SJCRH30 (cell line): ENCODE measurements around the gene ALDH3A2. TPM values are rescaled to one million over a fixed set of nuclear protein-coding genes. Genes with fewer than 3 reads are reported as not detected.
A peak's percentile ranks its signal among the peaks of the same experiment; 100 is the strongest.
"Not testable (repeated sequence)": the region's sequence is repeated elsewhere in the genome, so short reads cannot be mapped to it uniquely, and the experiment has no call there.

Experiments used
- DNase-seq, 2 experiments: peaks; one replicate each; pipeline ENCODE4 v3.0.0-alpha.2; 2015 to 2020
- H3K27ac ChIP-seq: fragments of 250-450 bp; sonication (Bioruptor Pico); 2 replicates; pipeline ENCODE4 v1.5.1; 2020; ENCODE audit warnings: mild to moderate bottlenecking, moderate library complexity
- H3K27me3 ChIP-seq: fragments of 250-450 bp; sonication (Bioruptor Pico); 2 replicates; pipeline ENCODE4 v1.5.1; 2020; ENCODE audit warnings: mild to moderate bottlenecking, moderate library complexity
- H3K36me3 ChIP-seq: fragments of 250-450 bp; sonication (Bioruptor Pico); 2 replicates; pipeline ENCODE4 v1.5.1; 2020; ENCODE audit warnings: mild to moderate bottlenecking, moderate library complexity
- H3K4me1 ChIP-seq: fragments of 250-450 bp; sonication (Bioruptor Pico); 2 replicates; pipeline ENCODE4 v1.5.1; 2020; ENCODE audit warnings: mild to moderate bottlenecking, moderate library complexity
- H3K4me3 ChIP-seq: fragments of 250-450 bp; sonication (Bioruptor Pico); 2 replicates; pipeline ENCODE4 v1.5.1; 2020; ENCODE audit warnings: mild to moderate bottlenecking, moderate library complexity
- H3K9me3 ChIP-seq: fragments of 250-450 bp; sonication (Bioruptor Pico); replicated peaks from 2 replicates; pipeline ENCODE4 v1.5.1; 2020; ENCODE audit warnings: mild to moderate bottlenecking, moderate library complexity
- total RNA-seq: library from RNA; depleted of rRNA; stranded (reverse); fragments of >200 nt; shearing (Covaris generic); gene quantifications from 2 replicates; pipeline ENCODE4 v1.2.3, GENCODE V29; 2014

ALDH3A2 gene
- total RNA-seq, 1 experiment from 2014 or later = 135 TPM

GRCh38 chr17:19659366-19660177, 11.0 kb downstream of the ALDH3A2 start:
- Histone ChIP-seq H3K27me3 (no peaks in the 10 kb centered on the region), H3K4me3 (no peak overlapping the region), H3K4me1 (no peaks in the 10 kb centered on the region), H3K27ac (no peak overlapping the region), H3K9me3 (peaks cover 14% of the 10 kb centered on the region; the same call in 1 of the 2 replicates), H3K36me3 (peaks cover 58% of the 10 kb centered on the region)
- DNase-seq = no peak

- no peaks in the 10 kb centered on the region for H3K27me3 ChIP-seq
- DNase-seq = no peak
- H3K4me3 ChIP-seq = no peak overlapping the region
- no peak overlapping the region for H3K27ac ChIP-seq
- no peaks in the 10 kb centered on the region for H3K4me1 ChIP-seq
- peaks cover 58% of the 10 kb centered on the region for H3K36me3 ChIP-seq
- H3K9me3 ChIP-seq = peaks cover 7% of the 10 kb centered on the region; the same call in 1 of the 2 replicates
These were observed 11.8 kb downstream of the ALDH3A2 start for GRCh38 chr17:19660219-19660870.

DNA sequence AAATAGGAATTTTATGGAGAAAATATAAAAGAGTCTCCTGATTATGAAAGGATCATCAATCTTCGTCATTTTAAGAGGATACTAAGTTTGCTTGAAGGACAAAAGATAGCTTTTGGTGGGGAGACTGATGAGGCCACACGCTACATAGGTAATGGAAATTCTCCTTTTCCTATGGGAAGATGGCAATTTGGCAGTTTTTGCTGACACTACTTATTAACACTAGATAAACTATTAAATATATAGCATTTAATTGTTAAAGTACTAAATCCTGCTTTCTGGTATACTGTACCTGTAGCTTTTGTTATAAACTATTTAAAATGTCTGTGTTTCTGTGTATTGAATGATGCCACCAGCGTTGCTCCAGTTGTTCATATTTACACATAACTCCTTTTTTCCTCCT, 12.6 kb downstream of the ALDH3A2 start:
- Histone ChIP-seq H3K9me3 (0 out of 2 replicates have a peak, but pooled peaks cover 6% of the 10 kb centered on the region), H3K36me3 (peaks cover 57% of the 10 kb centered on the region)

GRCh38 chr17:19663097-19663496, 14.5 kb downstream of the ALDH3A2 start:
- peaks cover 53% of the 10 kb centered on the region for H3K36me3 ChIP-seq
- no peak for DNase-seq

More for the DNA sequence above, 12.6 kb downstream of the ALDH3A2 start:
- no peak for DNase-seq
- Histone ChIP-seq H3K4me3 (no peak overlapping the region), H3K27me3 (no peaks in the 10 kb centered on the region), H3K27ac (no peak overlapping the region), H3K4me1 (no peaks in the 10 kb centered on the region)

DNA sequence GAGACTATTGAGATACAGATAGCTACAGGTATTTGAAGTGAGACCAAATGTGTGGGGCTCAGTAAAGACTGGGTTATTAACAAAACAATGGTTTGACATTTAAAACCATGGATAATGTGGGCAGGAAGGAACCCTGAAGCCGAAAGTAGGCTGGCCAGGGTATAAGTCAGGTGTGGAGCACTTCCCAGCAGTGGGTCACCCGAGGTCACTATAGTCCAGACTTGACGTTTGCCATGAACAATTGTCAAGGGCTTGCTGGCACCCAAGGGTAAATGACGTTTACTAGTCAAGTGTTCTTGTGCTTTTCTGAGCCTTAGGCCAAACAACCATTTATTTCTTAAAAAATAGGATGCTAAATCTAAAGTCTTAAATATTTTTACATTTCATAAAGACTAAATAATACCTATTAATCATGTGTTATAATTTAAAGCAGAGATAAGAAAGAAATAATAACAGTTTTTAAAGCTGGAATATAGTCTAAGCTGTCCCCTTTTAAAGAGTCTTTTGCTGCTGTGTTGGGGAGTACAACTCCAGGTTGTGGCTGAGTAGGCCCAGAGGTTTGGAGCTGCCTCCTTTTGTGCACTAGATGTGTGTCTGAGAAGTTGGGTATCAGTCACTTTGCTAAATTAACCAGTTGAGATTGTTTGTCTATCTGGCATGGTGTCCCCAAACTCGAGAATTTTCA, 15.7 kb downstream of the ALDH3A2 start:
- Histone ChIP-seq H3K27me3 (no peaks in the 10 kb centered on the region), H3K27ac (no peak overlapping the region), H3K9me3 (no peaks in the 10 kb centered on the region), H3K4me1 (no peaks in the 10 kb centered on the region), H3K4me3 (no peak overlapping the region), H3K36me3 (peaks cover 51% of the 10 kb centered on the region)
- DNase-seq = no peak

More at GRCh38 chr17:19663097-19663496, 14.5 kb downstream of the ALDH3A2 start:
- Histone ChIP-seq H3K9me3 (no peaks in the 10 kb centered on the region), H3K4me3 (no peak overlapping the region), H3K4me1 (no peaks in the 10 kb centered on the region), H3K27ac (no peak overlapping the region), H3K27me3 (no peaks in the 10 kb centered on the region)

DNA sequence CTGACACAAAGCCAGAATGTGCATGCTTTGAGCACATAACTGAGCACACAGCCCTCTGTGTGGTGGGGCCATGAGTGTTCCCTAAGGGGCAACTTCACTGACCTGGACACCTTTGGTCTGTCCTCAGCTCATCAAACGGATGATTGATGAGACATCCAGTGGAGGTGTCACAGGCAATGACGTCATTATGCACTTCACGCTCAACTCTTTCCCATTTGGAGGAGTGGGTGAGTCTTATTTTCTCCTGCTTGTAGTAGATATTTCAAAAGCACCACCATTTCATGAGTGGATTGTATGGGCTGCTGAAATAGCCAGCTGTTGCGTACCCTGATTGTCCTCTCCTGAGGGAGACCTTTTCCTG, 16.2 kb downstream of the ALDH3A2 start:
- Histone ChIP-seq H3K9me3 (no peaks in the 10 kb centered on the region), H3K4me1 (no peaks in the 10 kb centered on the region), H3K36me3 (peaks cover 54% of the 10 kb centered on the region), H3K4me3 (no peak overlapping the region), H3K27ac (no peak overlapping the region), H3K27me3 (no peaks in the 10 kb centered on the region)
- DNase-seq = no peak

DNA sequence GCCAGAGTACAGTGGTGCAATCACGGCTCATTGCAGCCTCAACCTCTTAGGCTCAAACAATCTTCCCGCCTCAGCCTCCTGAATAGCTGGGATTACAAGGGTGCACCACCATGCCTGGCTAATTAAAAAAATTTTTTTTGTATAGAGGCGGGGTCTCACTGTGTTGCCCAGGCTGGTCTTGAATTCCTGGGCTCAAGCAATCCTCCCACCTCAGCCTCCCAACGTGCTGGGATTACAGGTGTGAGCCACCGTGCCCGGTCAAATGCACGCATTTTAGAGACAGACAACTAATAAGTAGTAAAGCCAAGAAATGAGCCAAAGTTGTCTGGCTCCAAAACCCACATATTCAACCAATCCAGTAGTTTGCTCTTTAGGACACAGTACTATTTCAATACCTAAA, 21.1 kb downstream of the ALDH3A2 start:
- H3K27ac ChIP-seq, H3K27me3 ChIP-seq, H3K4me1 ChIP-seq, DNase-seq, H3K4me3 ChIP-seq, H3K9me3 ChIP-seq: not testable (repeated sequence)
- peaks cover 46% of the 10 kb centered on the region for H3K36me3 ChIP-seq

DNA sequence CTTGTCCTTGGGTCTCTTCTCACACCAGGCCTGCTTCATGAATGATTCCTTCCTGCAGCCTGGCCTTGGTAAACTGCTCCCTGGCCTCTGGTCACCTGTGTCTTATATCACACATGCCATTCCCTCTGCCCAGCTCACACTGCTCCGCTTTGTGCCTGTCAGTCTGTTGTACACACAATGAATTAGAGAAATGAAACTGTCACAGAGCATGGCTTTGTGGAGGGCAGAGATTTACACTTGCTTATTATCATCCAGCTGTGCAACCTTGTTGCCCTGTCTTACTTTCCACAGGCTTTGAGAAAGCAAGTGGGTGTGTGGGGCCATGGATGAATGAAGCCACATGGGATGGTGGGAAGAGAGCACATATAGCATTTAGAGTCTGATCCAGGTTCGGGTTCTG, 22.4 kb downstream of the ALDH3A2 start:
- no peak overlapping the region for H3K27ac ChIP-seq
- no peaks in the 10 kb centered on the region for H3K27me3 ChIP-seq
- no peaks in the 10 kb centered on the region; the same call in 1 of the 2 replicates for H3K9me3 ChIP-seq
- peaks cover 47% of the 10 kb centered on the region for H3K36me3 ChIP-seq
- H3K4me3 ChIP-seq = no peak overlapping the region
- no peaks in the 10 kb centered on the region for H3K4me1 ChIP-seq
- DNase-seq = no peak

DNA sequence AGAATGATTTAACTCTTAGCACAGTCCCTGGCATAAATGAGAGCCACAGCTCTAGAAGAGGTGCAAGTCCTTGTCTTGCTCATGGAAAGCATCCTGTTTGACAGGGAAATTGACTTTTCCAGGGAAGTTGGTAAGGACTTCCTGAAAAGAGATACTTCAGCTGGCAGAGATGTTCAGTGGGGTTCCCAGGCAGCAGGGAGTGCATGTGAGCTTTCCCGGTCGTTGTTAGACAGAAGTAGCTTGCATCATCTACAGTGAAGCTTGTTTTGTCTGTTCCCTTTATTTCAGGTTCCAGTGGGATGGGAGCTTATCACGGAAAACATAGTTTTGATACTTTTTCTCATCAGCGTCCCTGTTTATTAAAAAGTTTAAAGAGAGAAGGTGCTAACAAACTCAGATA, 22.9 kb downstream of the ALDH3A2 start:
- Histone ChIP-seq H3K9me3 (no peaks in the 10 kb centered on the region; the same call in 1 of the 2 replicates), H3K27ac (no peak overlapping the region), H3K4me3 (no peak overlapping the region), H3K27me3 (no peaks in the 10 kb centered on the region), H3K4me1 (no peaks in the 10 kb centered on the region), H3K36me3 (peaks cover 48% of the 10 kb centered on the region)
- DNase-seq = no peak

DNA sequence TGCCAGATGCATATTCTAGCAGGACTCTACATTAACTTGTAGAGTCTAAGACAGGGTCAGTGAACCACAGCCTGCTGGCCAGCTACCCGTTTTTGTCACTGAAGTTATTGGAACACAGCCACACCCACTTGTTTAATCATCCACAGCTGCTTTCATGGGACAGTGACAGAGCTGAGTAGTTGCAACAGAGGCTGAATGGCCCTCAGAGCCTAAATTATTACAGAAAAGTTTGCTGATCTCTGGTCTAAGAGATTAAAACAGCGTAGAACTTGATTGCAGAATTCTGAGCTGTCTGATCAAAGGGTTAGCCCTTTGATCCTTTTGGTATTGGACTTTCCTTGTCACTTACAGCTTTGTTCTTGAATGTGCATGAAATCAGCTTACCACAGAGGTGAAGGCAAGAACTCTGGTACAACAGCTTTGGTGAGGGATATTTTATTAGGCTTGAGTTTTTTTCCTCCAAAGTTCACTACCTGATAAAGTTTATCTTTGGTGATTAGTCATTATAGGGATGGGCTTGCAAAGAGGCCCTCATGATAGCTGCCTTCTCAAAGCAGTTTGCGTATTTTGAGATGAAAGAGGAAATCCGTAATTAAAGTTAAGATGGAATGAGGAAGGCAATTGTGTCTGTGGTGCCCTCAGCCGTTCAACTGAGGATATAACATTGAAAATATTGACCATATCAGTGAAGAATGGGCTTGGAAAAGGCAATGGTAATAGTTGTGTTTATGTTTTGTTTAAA, 23.6 kb downstream of the ALDH3A2 start:
- no peaks in the 10 kb centered on the region for H3K4me1 ChIP-seq
- H3K9me3 ChIP-seq = peaks cover 2% of the 10 kb centered on the region
- DNase-seq = peak in 1 of 2 experiments; percentile 33
- no peak overlapping the region for H3K4me3 ChIP-seq
- no peak overlapping the region for H3K27ac ChIP-seq
- H3K27me3 ChIP-seq = no peaks in the 10 kb centered on the region
- peaks cover 48% of the 10 kb centered on the region for H3K36me3 ChIP-seq

GRCh38 chr17:19673623-19674022, 25.1 kb downstream of the ALDH3A2 start:
- no peaks in the 10 kb centered on the region for H3K27me3 ChIP-seq
- no peaks in the 10 kb centered on the region for H3K4me1 ChIP-seq
- H3K4me3 ChIP-seq = no peak overlapping the region
- H3K9me3 ChIP-seq = peaks cover 14% of the 10 kb centered on the region
- DNase-seq = no peak
- peaks cover 58% of the 10 kb centered on the region for H3K36me3 ChIP-seq
- no peak overlapping the region for H3K27ac ChIP-seq

DNA sequence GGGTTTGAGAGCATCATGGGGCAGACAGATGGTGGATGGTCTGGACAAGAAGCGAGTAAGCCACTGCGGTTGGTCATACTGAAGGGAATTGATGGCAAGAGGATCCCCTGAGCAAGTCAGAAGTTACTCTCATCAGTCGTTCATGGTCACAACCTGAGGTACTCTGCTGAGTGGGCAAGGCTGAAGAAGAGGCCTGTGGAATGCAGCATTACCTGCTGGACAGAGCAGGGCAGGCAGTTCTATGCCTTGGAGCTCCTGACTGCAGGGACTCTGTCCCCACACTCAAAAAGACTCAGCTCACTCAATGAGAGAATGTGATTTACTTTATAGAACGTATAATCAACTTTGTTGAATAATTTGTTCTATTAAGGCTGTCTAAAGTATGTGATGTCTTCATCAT, 28.3 kb downstream of the ALDH3A2 start:
- Histone ChIP-seq H3K36me3 (peaks cover 55% of the 10 kb centered on the region), H3K27ac (no peak overlapping the region), H3K9me3 (peaks cover 14% of the 10 kb centered on the region), H3K4me3 (no peak overlapping the region), H3K27me3 (no peaks in the 10 kb centered on the region), H3K4me1 (peaks cover 8% of the 10 kb centered on the region)
- DNase-seq = no peak

DNA sequence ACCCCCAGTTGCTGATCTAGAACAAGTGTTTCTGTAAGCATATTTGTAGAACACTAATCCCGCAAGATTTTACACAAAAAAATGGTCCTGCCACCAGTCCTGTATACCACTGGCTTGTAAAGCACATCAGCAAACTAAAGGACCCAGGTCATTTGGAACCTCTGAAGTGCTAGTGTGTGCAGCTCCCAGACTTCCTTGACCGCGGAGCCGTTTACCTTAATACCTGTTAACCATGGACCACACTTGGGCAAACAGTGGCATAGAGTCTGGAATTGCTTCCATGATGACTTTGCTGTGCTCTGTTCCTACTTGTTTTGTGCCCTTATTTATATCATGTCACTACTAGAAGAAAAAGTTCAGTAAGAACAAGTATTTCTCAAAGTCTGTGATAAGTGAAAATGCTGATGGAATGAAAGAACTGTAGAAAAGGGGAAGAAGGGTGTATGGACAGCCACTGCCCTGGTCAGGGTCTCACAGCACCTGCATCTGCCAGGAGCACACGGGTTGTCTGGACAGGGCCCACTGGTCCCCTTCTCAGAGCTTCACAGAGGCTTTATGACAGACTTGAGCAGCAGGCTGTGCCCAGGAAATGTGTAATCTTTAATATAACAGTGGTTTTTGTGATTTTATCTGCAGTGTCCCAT, 29.3 kb downstream of the ALDH3A2 start:
- Histone ChIP-seq H3K27me3 (no peaks in the 10 kb centered on the region), H3K4me1 (peaks cover 10% of the 10 kb centered on the region), H3K27ac (no peak overlapping the region), H3K4me3 (no peak overlapping the region), H3K9me3 (peaks cover 14% of the 10 kb centered on the region), H3K36me3 (peaks cover 47% of the 10 kb centered on the region)
- DNase-seq = peak in 1 of 2 experiments; percentile 41
